ENCODE data around the gene NHS.

- no peak for TF ChIP-seq POLR2A (IDR thresholded peaks at IDR 0.05)
- TF ChIP-seq, protein P1, sequence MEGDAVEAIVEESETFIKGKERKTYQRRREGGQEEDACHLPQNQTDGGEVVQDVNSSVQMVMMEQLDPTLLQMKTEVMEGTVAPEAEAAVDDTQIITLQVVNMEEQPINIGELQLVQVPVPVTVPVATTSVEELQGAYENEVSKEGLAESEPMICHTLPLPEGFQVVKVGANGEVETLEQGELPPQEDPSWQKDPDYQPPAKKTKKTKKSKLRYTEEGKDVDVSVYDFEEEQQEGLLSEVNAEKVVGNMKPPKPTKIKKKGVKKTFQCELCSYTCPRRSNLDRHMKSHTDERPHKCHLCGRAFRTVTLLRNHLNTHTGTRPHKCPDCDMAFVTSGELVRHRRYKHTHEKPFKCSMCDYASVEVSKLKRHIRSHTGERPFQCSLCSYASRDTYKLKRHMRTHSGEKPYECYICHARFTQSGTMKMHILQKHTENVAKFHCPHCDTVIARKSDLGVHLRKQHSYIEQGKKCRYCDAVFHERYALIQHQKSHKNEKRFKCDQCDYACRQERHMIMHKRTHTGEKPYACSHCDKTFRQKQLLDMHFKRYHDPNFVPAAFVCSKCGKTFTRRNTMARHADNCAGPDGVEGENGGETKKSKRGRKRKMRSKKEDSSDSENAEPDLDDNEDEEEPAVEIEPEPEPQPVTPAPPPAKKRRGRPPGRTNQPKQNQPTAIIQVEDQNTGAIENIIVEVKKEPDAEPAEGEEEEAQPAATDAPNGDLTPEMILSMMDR (IDR thresholded peaks at IDR 0.05) = no peak
These were observed 5.7 kb upstream of the NHS start for GRCh38 chrX:17369309-17369708.
